Spleen (tissue), 11 donors: ENCODE results near the gene TPCN2. TPM values are rescaled to one million over a fixed set of nuclear protein-coding genes. Genes with fewer than 3 reads are reported as not detected.

Source experiments
- DNase-seq: peaks from one replicate; pipeline ENCODE4 v3.0.0-alpha.2; 2020
- H3K27ac ChIP-seq, 8 donors: fragments of 200-600 bp; sonication (generic) in 7 of 8; 1 replicate in 4 of 8; 2 replicates in 4 of 8; pipeline versions ENCODE4 v1.5.0 to v1.8.0; 2016 to 2021; ENCODE audit warnings: inconsistent platforms in 4 of 8, mild to moderate bottlenecking in 4 of 8, moderate library complexity in 1 of 8
- H3K27me3 ChIP-seq, 7 donors: fragments of 200-600 bp; sonication (generic) in 6 of 7; replicated peaks in 1 of 7; 1 replicate in 4 of 7; 2 replicates in 3 of 7; pipeline versions ENCODE4 v1.5.0 to v1.8.0; 2016 to 2021; ENCODE audit warnings: inconsistent platforms in 3 of 7, mild to moderate bottlenecking in 1 of 7
- H3K36me3 ChIP-seq, 6 donors: fragments of 200-600 bp; sonication (generic) in 5 of 6; 1 replicate in 4 of 6; 2 replicates in 2 of 6; pipeline versions ENCODE4 v1.5.0 to v1.8.0; 2016 to 2021; ENCODE audit warnings: inconsistent platforms in 2 of 6
- H3K4me1 ChIP-seq, 6 donors: fragments of 200-600 bp; sonication (generic) in 5 of 6; 1 replicate in 3 of 6; 2 replicates in 3 of 6; pipeline versions ENCODE4 v1.5.0 to v1.8.0; 2016 to 2021; ENCODE audit warnings: inconsistent platforms in 3 of 6
- H3K4me3 ChIP-seq, 8 donors: fragments of 200-600 bp; sonication (generic) in 7 of 8; 1 replicate in 4 of 8; 2 replicates in 4 of 8; pipeline versions ENCODE4 v1.5.0 to v1.8.0; 2016 to 2021; ENCODE audit warnings: inconsistent platforms in 4 of 8, mild to moderate bottlenecking in 4 of 8, moderate library complexity in 2 of 8
- H3K9me3 ChIP-seq, 8 donors: fragments of 200-600 bp; sonication (generic) in 7 of 8; 1 replicate in 4 of 8; 2 replicates in 4 of 8; pipeline versions ENCODE4 v1.5.0 to v1.8.0; 2016 to 2021; ENCODE audit warnings: inconsistent platforms in 4 of 8
- POLR2A ChIP-seq, 3 donors: fragments of 450-650 bp; IDR thresholded peaks; one replicate each; pipeline ENCODE4 v1.5.1; 2017; ENCODE audit warnings: antibody characterized with exemption in 3 of 3, mild to moderate bottlenecking in 1 of 3
- POLR2AphosphoS5 ChIP-seq, 3 donors: sonication (generic); formaldehyde crosslinking; IDR thresholded peaks; one replicate each; pipeline ENCODE4 v1.5.1; 2017; ENCODE audit warnings: antibody characterized with exemption in 3 of 3
- WGBS, 5 donors: extraction: QIAGEN DNeasy Blood & Tissue Kit in 3 of 5; methylation state at CpG; one replicate each; pipeline versions ENCODE4 v1.1.5 to v1.1.7; 2013 to 2018; 5-methylcytosine and 5-hydroxymethylcytosine counted together
- intact Hi-C: fragments of 100-400 bp; cut with DNase I; formaldehyde crosslinking; loops from one replicate; pipeline ENCODE4 v1.15.0; 2023; ENCODE audit warnings: low total_unique reads
- polyA plus RNA-seq, 3 donors: library from polyadenylated mRNA; stranded (reverse); fragments of 200-250 nt; gene quantifications; one replicate each; pipeline ENCODE4 v1.2.1, GENCODE V29; 2013
- total RNA-seq, 7 donors: library from RNA; depleted of rRNA in 3 of 7; stranded (reverse); fragments of >200 nt in 3 of 7; fragmentation: NEBNext Ultra II Directional in 4 of 7; extraction: Animal tissue kit (Norgen Biotek cat#: 25700) in 4 of 7; gene quantifications; one replicate each; pipeline versions ENCODE4 v1.1.0 to v1.2.1, GENCODE V29; 2016 to 2021
- TF ChIP-seq, protein P1 (sequence below), 11 experiments: fragments of 200-600 bp in 7 of 11; fragments of 450-650 bp in 4 of 11; sonication (generic) in 4 of 11; IDR thresholded peaks in 8 of 11; conservative IDR thresholded peaks in 3 of 11; 1 replicate in 7 of 11; 2 replicates in 4 of 11; pipeline versions ENCODE4 v1.4.0 to v1.8.0; 2016 to 2021; ENCODE audit warnings: antibody characterized with exemption in 11 of 11, inconsistent platforms in 4 of 11, mild to moderate bottlenecking in 1 of 11
- donor health status: healthy with polysubstance abuse.
- donor health status: DM: no; HTN: no; CAD: no; lungs with moderate emphysema.
- donor health status: DM: no; HTN: no; CAD: no.
- donor health status: Bipolar disorder and iron deficiency.
- donor health status: healthy.
- donor health status: DM: no; HTN: no; CAD: no.
- donor health status: DM: yes; HTN: yes; CAD: no.

TPCN2 gene
- total and polyA plus RNA-seq, 10 donors, result 3.6 to 30.4 (median 24.1) TPM

DNA sequence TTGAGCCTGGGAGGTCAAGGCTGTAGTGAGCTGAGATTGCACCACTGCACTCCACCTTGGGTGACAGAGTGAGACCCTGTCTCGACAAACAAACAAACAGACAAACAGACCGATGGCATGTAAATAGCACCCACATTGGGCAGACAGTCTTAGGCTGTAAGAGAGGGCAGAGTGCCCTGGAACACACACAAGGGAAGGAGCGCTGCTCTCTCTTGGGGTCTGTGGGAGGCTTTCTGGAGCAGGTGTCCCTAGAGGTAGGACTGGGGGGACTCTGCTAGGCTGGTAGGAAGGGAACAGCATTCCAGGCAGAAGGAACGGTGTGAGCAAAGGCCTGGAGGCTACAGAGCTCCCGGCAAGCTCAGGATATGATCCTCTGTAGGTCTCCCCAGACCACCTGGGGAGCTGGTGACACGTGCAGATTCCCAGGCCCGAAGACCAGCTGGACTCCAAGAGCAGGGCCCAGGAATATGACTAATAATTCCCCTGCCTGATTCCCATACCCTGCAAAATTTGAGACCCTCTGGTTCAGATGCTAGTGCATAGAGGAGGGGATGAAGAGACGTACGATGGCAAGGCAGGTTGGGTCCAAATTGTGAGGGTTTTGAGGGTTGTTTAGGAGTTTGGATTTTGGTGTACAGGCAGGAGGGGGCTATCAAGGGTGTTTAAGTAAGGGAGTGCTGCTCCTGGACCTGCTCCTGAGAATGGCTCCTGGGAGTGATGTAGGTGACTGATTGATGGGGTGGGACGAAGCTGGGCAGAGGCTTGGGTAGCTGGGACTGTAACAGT, 118.6 kb downstream of the TPCN2 start:
- H3K4me1 ChIP-seq, result peaks cover 6 to 15% (median 11%) of the 10 kb centered on the region in 6 donors
- H3K4me3 ChIP-seq, result no peak overlapping the region
- no peak overlapping the region for H3K27ac ChIP-seq
- TF ChIP-seq, protein P1, sequence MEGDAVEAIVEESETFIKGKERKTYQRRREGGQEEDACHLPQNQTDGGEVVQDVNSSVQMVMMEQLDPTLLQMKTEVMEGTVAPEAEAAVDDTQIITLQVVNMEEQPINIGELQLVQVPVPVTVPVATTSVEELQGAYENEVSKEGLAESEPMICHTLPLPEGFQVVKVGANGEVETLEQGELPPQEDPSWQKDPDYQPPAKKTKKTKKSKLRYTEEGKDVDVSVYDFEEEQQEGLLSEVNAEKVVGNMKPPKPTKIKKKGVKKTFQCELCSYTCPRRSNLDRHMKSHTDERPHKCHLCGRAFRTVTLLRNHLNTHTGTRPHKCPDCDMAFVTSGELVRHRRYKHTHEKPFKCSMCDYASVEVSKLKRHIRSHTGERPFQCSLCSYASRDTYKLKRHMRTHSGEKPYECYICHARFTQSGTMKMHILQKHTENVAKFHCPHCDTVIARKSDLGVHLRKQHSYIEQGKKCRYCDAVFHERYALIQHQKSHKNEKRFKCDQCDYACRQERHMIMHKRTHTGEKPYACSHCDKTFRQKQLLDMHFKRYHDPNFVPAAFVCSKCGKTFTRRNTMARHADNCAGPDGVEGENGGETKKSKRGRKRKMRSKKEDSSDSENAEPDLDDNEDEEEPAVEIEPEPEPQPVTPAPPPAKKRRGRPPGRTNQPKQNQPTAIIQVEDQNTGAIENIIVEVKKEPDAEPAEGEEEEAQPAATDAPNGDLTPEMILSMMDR (IDR thresholded peaks at IDR 0.05 in 8 of 11, conservative IDR thresholded peaks at IDR 0.05 in 3 of 11), result no peak
- TF ChIP-seq POLR2AphosphoS5 (IDR thresholded peaks at IDR 0.05) (no peak), POLR2A (IDR thresholded peaks at IDR 0.05) (no peak)
- H3K36me3 ChIP-seq, result no peaks in the 10 kb centered on the region
- intact Hi-C loops, result no loop called here
- H3K9me3 ChIP-seq, result peaks cover 0 to 19% (median 4%) of the 10 kb centered on the region in 8 donors
- no peak for DNase-seq
- no peaks in the 10 kb centered on the region for H3K27me3 ChIP-seq
- WGBS, 5 donors, result 89 to 95% (median 90%) methylated on average over 8 to 10 of the region's 10 CpGs

DNA sequence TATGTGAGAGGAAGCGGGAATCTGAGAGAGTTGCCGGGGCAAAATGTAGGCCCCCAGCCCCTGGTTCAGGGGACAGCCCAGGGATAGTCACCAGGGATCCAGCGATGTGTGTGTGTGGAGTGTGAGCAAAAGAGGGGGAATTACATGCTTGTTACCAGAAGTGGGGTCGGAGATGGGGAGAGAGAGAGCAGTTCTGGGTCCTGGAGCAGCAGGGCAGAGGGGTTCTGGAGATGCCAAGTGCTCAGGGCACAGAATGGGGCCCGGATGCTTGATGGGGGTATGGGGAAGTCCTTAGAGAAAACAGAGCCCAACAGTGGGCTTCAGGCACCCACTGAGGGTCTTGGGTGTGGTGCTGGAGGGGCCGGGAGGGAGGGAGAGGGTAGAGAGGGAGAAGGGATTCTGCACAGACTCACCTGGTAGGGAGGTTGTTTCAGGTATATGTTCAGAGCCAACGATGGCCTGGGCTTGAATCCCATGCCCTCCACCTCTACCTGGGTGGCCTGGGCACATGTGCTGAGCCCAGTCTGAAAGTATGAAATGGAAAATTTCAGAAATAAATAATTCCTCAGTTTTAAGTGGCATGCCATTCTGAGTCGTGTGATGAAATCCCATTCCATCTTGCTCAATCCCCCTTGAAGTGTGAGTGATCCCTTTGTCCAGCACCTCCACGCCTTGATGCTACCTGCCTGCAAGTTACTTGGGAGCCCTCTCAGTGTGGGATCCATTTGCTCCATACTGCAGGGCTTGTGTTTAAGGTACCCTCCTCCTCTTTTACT, 119.4 kb downstream of the TPCN2 start:
- H3K36me3 ChIP-seq, result no peaks in the 10 kb centered on the region
- intact Hi-C loops, result no loop called here
- peaks cover 0 to 12% (median 4%) of the 10 kb centered on the region in 8 donors for H3K9me3 ChIP-seq
- H3K4me3 ChIP-seq, result no peak overlapping the region
- peak; percentile 43 for DNase-seq
- WGBS, 5 donors, result 73 to 88% (median 79%) methylated on average over 9 of the region's 9 CpGs
- TF ChIP-seq, protein P1 (IDR thresholded peaks at IDR 0.05 in 8 of 11, conservative IDR thresholded peaks at IDR 0.05 in 3 of 11), result no peak
- TF ChIP-seq POLR2A (IDR thresholded peaks at IDR 0.05) (no peak), POLR2AphosphoS5 (IDR thresholded peaks at IDR 0.05) (no peak)
- H3K27me3 ChIP-seq, result no peaks in the 10 kb centered on the region
- H3K27ac ChIP-seq, result no peak overlapping the region
- H3K4me1 ChIP-seq, result peaks cover 6 to 15% (median 11%) of the 10 kb centered on the region in 6 donors

DNA sequence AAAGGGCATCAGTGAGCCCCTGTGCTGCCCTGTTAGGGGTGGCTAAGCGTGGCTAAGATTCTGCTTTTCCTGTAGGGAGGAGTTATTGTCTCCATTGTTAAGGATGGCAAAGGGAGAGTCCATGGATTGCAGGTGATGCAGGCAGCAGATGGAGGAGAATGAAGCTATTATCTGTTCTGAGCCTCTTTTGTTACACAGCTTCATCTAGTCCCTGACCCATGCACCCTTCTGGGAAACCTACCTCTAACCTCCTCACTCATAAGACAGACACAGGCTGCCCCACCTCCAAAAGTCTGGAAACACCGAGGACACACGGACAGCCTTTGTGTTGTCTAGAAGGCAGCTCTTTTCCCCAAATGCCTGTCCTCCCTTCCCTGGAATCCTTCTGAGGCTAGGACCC, 120.7 kb downstream of the TPCN2 start:
- no peak for DNase-seq
- H3K36me3 ChIP-seq, result no peaks in the 10 kb centered on the region
- H3K27me3 ChIP-seq, result no peaks in the 10 kb centered on the region
- peaks cover 0 to 3% (median 0%) of the 10 kb centered on the region in 8 donors for H3K9me3 ChIP-seq
- no peak overlapping the region for H3K4me3 ChIP-seq
- H3K4me1 ChIP-seq, result peaks cover 6 to 15% (median 11%) of the 10 kb centered on the region in 6 donors
- WGBS, 5 donors, result 87 to 94% (median 93%) methylated on average over 3 of the region's 3 CpGs
- no peak overlapping the region for H3K27ac ChIP-seq
- intact Hi-C loops, result no loop called here
- TF ChIP-seq POLR2A (IDR thresholded peaks at IDR 0.05) (no peak), POLR2AphosphoS5 (IDR thresholded peaks at IDR 0.05) (no peak)
- TF ChIP-seq, protein P1 (IDR thresholded peaks at IDR 0.05 in 8 of 11, conservative IDR thresholded peaks at IDR 0.05 in 3 of 11), result no peak

DNA sequence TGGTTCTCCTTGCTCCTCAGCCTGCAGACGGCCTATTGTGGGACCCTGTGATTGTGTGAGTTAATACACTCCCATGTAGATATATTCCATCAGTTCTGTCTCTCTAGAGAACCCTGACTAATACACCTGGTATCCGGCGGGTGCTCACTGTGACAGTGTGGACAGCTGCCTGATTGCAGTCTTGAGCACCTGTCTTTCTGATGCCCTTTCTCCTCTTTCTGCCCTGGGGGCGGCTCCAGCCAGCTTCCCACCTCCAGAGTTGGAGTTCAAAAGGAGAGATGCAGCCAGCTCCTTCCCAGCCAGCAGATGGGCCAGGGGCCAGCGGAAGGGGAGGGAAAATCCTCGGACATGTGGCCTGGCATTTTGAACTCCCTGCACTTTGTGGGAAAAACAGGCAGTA, 122.0 kb downstream of the TPCN2 start:
- Histone ChIP-seq H3K27me3 (no peaks in the 10 kb centered on the region), H3K4me3 (no peak overlapping the region), H3K36me3 (no peaks in the 10 kb centered on the region), H3K27ac (no peak overlapping the region), H3K9me3 (peaks cover 0 to 16% (median 7%) of the 10 kb centered on the region in 8 donors), H3K4me1 (peaks cover 6 to 15% (median 11%) of the 10 kb centered on the region in 6 donors)
- no peak for TF ChIP-seq POLR2A (IDR thresholded peaks at IDR 0.05)
- TF ChIP-seq, protein P1 (IDR thresholded peaks at IDR 0.05 in 8 of 11, conservative IDR thresholded peaks at IDR 0.05 in 3 of 11), result no peak
- TF ChIP-seq POLR2AphosphoS5 (IDR thresholded peaks at IDR 0.05), result no peak
- 81 to 96% (median 92%) methylated on average over 6 of the region's 6 CpGs for WGBS, 5 donors
- intact Hi-C loops, result no loop called here
- DNase-seq, result peak; percentile 33
